Keratinocyte (primary cell): ENCODE measurements around the gene ZC3H12C. TPM values are rescaled to one million over a fixed set of nuclear protein-coding genes. Genes with fewer than 3 reads are reported as not detected.

Source experiments
- DNase-seq: peaks from one replicate; pipeline ENCODE4 v3.0.0-alpha.2; 2011; ENCODE audit warnings: low read depth, missing footprints, low spot score
- FAIRE-seq: peaks from 2 replicates; lab custom pipeline; 2011; peaks lifted over from hg19 to GRCh38; lab: Jason Lieb, UNC
- H2AFZ ChIP-seq: 2 replicates; pipeline ENCODE4 v1.6.0; 2012; ENCODE audit warnings: low read length, control low read depth, inconsistent platforms; ENCODE audit not compliant: control insufficient read depth
- H3K27ac ChIP-seq: 2 replicates; pipeline ENCODE4 v1.5.1; 2011; ENCODE audit warnings: low read length; ENCODE audit not compliant: control insufficient read depth, insufficient read depth
- H3K27me3 ChIP-seq: 3 replicates; pipeline ENCODE4 v1.6.0; 2011; ENCODE audit warnings: low read length; ENCODE audit not compliant: control insufficient read depth, insufficient read depth; ENCODE audit errors: extremely low read depth
- H3K36me3 ChIP-seq, 2 experiments: 2 replicates in 1 of 2; 3 replicates in 1 of 2; pipeline ENCODE4 v1.5.1; 2011; ENCODE audit warnings: low read length in 2 of 2, mild to moderate bottlenecking in 1 of 2; ENCODE audit not compliant: control insufficient read depth in 2 of 2, insufficient read depth in 2 of 2; ENCODE audit errors: extremely low read depth in 1 of 2
- H3K4me1 ChIP-seq: 3 replicates; pipeline ENCODE4 v1.5.1; 2011; ENCODE audit warnings: low read length; ENCODE audit not compliant: control insufficient read depth, insufficient read depth; ENCODE audit errors: extremely low read depth
- H3K4me2 ChIP-seq: 3 replicates; pipeline ENCODE4 v1.6.0; 2011; ENCODE audit warnings: low read depth, low read length; ENCODE audit not compliant: control insufficient read depth, insufficient read depth; ENCODE audit errors: extremely low read depth
- H3K4me3 ChIP-seq, 3 experiments: fragments of 200-600 bp in 1 of 3; sonication (generic) in 1 of 3; 2 replicates in 2 of 3; 3 replicates in 1 of 3; pipeline ENCODE4 v1.5.1; 2011 to 2016; ENCODE audit warnings: low read length in 3 of 3, mild to moderate bottlenecking in 3 of 3, control low read depth in 2 of 3, inconsistent platforms in 1 of 3, low read depth in 1 of 3, mixed read lengths in 1 of 3, mixed run types in 1 of 3, moderate library complexity in 1 of 3; ENCODE audit not compliant: control insufficient read depth in 2 of 3, insufficient read depth in 2 of 3; ENCODE audit errors: extremely low read depth in 1 of 3
- H3K79me2 ChIP-seq: 2 replicates; pipeline ENCODE4 v1.6.0; 2012; ENCODE audit warnings: low read length; ENCODE audit not compliant: control insufficient read depth, insufficient read depth
- H3K9ac ChIP-seq: 3 replicates; pipeline ENCODE4 v1.6.0; 2011; ENCODE audit warnings: low read length; ENCODE audit not compliant: control insufficient read depth, insufficient read depth; ENCODE audit errors: extremely low read depth
- H3K9me1 ChIP-seq: 3 replicates; pipeline ENCODE4 v1.6.0; 2011; ENCODE audit warnings: low read length; ENCODE audit not compliant: control insufficient read depth, insufficient read depth; ENCODE audit errors: extremely low read depth
- H3K9me3 ChIP-seq: 2 replicates; pipeline ENCODE4 v1.5.1; 2012; ENCODE audit warnings: low read depth, low read length; ENCODE audit not compliant: control insufficient read depth
- H4K20me1 ChIP-seq: 3 replicates; pipeline ENCODE4 v1.6.0; 2011; ENCODE audit warnings: low read length; ENCODE audit not compliant: control insufficient read depth, insufficient read depth; ENCODE audit errors: extremely low read depth
- CTCF ChIP-seq, 3 experiments: IDR thresholded peaks in 1 of 3; conservative IDR thresholded peaks in 1 of 3; optimal IDR thresholded peaks in 1 of 3; 2 replicates in 2 of 3; 3 replicates in 1 of 3; pipeline versions ENCODE3 to v1.5.1; 2011; ENCODE audit warnings: low read length in 3 of 3, mild to moderate bottlenecking in 3 of 3, moderate library complexity in 2 of 3, control low read depth in 1 of 3, inconsistent platforms in 1 of 3; ENCODE audit not compliant: insufficient read depth in 2 of 3; ENCODE audit errors: extremely low read depth in 1 of 3
- EZH2 ChIP-seq: IDR thresholded peaks from one replicate; pipeline ENCODE4 v1.6.1; 2012; ENCODE audit warnings: inconsistent platforms, mild to moderate bottlenecking, low read length, moderate library complexity
- dilution Hi-C: fragments of 300-500 bp; cut with MboI; formaldehyde crosslinking; loops from one replicate; pipeline ENCODE4 v1.7.0; 2020; ENCODE audit warnings: low sequenced_read_pairs; ENCODE audit not compliant: extremely low pct_ligation_motif_present
- polyA plus RNA-seq, 5 experiments: library from polyadenylated mRNA; depleted of rRNA in 3 of 5; stranded (reverse) in 3 of 5; stranded (forward) in 1 of 5; unstranded in 1 of 5; fragments of >200 nt; gene quantifications; 1 replicate in 1 of 5; 2 replicates in 3 of 5; 3 replicates in 1 of 5; pipeline versions ENCODE4 v1.2.1 to v1.2.3, GENCODE V29; 2011 to 2012; ENCODE audit warnings: missing spikeins in 2 of 5, low read depth in 1 of 5, low replicate concordance in 1 of 5

ZC3H12C gene
- polyA plus RNA-seq, 1 donor (not counting 4 experiments of a cell fraction or from before 2014, with no cell fraction given), result 13.9 TPM

- Histone ChIP-seq H3K36me3 (no peaks in the 10 kb centered on the region), H3K4me1 (peaks cover 18% of the 10 kb centered on the region), H3K27ac (no peak overlapping the region), H3K4me2 (no peak overlapping the region), H3K9me3 (no peaks in the 10 kb centered on the region), H2AFZ (no peak overlapping the region), H3K9me1 (no peaks in the 10 kb centered on the region), H3K4me3 (no peak overlapping the region), H3K27me3 (no peaks in the 10 kb centered on the region), H3K9ac (no peak overlapping the region), H3K79me2 (peaks cover 4% of the 10 kb centered on the region), H4K20me1 (no peaks in the 10 kb centered on the region)
- TF ChIP-seq CTCF (optimal IDR thresholded peaks at IDR 0.05 in 1 of 3, IDR thresholded peaks at IDR 0.05 in 1 of 3, conservative IDR thresholded peaks at IDR 0.05 in 1 of 3; ENCODE audit: extremely low read depth in 1 of 3, insufficient read depth in 2 of 3, low read length in 3 of 3), result no peak
- TF ChIP-seq EZH2, result no peak
- dilution Hi-C loops, result no loop called here
- DNase-seq (no peak), FAIRE-seq (no peak)
Measured at GRCh38 chr11:110088535-110089344, 4.5 kb upstream of the ZC3H12C start.

- Histone ChIP-seq H3K9ac (no peak overlapping the region), H3K27ac (no peak overlapping the region), H3K4me3 (no peak overlapping the region), H3K27me3 (no peaks in the 10 kb centered on the region), H3K79me2 (peaks cover 13% of the 10 kb centered on the region), H3K4me1 (peaks cover 18% of the 10 kb centered on the region), H3K4me2 (no peak overlapping the region), H4K20me1 (no peaks in the 10 kb centered on the region), H3K36me3 (no peaks in the 10 kb centered on the region), H3K9me1 (no peaks in the 10 kb centered on the region), H3K9me3 (no peaks in the 10 kb centered on the region), H2AFZ (no peak overlapping the region)
- FAIRE-seq (no peak), DNase-seq (no peak)
- dilution Hi-C loops, result no loop called here
- TF ChIP-seq EZH2 (no peak), CTCF (optimal IDR thresholded peaks at IDR 0.05 in 1 of 3, IDR thresholded peaks at IDR 0.05 in 1 of 3, conservative IDR thresholded peaks at IDR 0.05 in 1 of 3; ENCODE audit: extremely low read depth in 1 of 3, insufficient read depth in 2 of 3, low read length in 3 of 3) (no peak)
Measured at GRCh38 chr11:110089617-110090282, 3.4 kb upstream of the ZC3H12C start.
